ENCODE data around the gene POU2AF1. TPM values are rescaled to one million over a fixed set of nuclear protein-coding genes. Genes with fewer than 3 reads are reported as not detected.
A peak's percentile ranks its signal among the peaks of the same experiment; 100 is the strongest.

The POU2AF1 gene, protein sequence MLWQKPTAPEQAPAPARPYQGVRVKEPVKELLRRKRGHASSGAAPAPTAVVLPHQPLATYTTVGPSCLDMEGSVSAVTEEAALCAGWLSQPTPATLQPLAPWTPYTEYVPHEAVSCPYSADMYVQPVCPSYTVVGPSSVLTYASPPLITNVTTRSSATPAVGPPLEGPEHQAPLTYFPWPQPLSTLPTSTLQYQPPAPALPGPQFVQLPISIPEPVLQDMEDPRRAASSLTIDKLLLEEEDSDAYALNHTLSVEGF
- total RNA-seq, result 0.62 TPM
- long read RNA-seq, partial matches to known transcripts, result 0 of 1 reads
- long read RNA-seq, other reads (novel, unspliced or antisense), result 1 of 1 reads

DNA sequence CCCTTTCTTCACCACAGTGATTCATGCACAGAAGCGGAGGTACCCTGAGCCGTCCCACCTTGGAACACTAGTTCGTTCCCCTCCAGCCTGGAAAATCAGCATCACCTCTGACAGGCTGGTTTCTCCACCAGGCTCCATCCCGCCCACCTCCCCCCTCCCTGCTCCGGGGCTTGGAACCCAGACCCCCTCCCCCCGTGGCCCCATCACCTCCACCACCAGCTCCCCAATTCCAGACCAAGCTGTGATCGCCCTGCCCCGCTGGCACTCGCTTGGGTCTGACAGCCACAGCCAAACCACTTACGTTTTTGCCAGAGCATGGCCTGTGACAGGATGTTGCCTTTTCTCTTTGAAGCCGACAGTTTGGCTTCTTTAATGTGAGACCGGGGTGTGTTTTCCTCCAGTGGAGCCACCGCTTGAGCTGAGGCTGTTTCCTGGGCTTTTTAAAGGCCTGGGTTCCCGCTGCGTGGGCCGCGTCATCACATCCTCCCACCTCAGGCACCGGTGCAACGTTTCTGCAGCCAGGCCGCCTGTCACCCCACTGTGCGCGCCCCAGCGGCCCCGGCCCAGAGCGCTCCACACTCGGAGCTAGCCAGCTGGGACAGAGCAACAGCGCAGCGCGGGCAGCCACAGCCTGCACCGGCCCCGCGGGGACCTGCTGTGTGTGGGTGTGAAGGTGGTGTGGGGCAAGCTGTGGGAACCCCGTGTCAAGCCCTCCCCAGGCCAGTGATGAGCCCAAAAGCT is at the start of gene POU2AF1:
Gene POU2AF1 (minus strand): TSS at position 415 of the 741 bp plus-strand sequence. CDS start 98 bp downstream, at position 317.
- DNase-seq, result no peak
- peak; percentile 55 for ATAC-seq
- intact Hi-C loops (cut with micrococcal nuclease), result no loop called here

DNA sequence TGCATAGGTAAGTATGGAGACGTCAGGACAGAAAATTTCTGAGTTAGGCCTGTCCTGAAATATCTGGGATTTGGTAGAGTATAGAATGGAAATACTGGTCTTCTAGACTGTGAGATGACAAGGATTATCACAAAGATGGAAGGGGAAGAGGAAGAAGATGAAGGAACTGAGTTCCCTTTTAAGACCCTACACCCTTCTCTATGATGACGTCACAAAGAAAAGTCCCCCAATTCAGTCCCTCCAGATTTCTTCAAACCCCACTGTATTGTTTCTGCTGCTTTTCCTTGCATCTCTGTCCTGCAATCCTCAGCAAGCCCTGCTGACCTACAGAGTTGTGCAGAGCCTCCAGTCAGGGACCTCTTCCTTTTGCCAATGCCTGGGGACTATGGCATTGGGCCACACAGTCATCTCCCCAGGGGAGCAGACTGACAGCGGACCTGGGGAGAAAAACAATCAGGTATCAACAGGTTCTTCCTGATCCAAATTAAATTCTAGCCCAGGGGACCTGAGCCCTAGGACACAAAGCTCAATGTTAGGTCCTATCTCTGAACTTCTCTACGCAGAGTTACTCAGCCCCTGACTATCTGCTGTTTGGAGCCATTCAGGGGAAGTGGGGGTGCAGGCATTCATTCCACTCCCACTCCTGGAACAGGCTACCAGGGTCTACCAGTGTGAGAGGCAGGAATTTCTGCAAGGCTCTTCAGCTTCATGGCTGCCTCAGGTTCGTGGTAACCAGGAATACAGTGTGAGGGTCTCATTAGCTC is 49.2 kb upstream of the POU2AF1 start:
- no peak for ATAC-seq
- DNase-seq, result no peak

DNA sequence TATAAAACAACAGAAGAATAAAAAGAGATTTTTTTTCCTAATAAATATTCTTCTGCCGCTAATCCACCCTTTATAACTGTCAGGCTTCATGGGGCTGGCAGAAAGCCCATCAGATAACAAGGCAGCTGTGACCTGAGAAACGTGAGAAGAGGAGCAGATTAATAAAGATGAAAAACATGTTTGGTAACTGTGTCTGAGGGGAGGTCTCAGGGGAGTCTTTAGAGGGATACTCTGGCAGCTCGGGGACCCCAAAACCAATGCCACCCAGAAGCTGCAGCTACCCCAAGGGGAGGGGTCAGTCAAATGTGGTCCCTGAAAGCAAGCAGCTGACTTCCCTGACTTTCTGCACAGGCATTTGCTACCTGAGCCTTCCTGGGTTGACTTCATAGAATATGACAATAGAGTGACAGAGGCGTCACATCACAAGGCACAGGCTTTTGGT is 48.4 kb upstream of the POU2AF1 start:
- intact Hi-C loops (cut with micrococcal nuclease), result no loop called here
- DNase-seq, result no peak
- no peak for ATAC-seq

More for the DNA sequence above, 49.2 kb upstream of the POU2AF1 start:
- intact Hi-C loops (cut with micrococcal nuclease), result no loop called here

DNA sequence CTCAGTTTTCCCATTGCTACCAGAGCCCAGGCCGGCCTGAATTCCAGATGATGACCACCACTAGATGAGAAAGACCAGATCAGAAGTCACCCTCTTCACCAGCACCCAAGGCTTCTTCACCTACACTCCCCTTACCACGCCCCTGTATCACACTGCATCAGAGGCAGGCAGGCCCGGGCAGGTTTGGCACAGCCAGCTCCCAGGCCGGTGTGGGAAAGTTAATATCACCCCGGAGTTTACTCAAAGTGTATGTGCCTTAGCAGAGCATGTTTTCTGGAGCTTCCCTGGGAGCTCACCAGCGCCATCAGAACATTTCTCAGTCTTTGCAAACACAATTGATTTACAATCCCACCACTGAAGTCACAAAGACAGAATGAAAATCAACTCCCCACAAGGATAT is 47.5 kb upstream of the POU2AF1 start:
- ATAC-seq (no peak), DNase-seq (no peak)
- intact Hi-C loops (cut with micrococcal nuclease), result no loop called here

DNA sequence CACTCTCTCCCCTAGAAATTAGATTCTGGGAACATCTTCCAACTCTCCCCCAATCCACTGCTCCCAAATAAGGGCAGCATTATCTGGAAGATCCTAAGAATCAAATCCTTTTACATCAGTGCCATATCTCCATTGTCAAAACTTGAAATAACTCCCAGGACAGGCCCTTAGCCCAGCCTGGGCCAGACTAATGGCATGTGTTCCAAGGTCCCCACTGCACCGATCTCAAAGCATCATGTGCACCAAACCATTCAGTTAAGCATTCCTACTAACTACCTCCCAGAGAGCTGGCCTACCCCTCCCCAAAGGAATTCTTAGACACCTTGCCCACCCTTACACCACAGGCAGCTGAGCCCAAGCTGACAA is 44.2 kb upstream of the POU2AF1 start:
- DNase-seq (no peak), ATAC-seq (no peak)
- intact Hi-C loops (cut with micrococcal nuclease), result loop anchor here (5.0 kb wide), 1 partner anchor 141 kb away; no protein-coding TSS in a partner anchor

DNA sequence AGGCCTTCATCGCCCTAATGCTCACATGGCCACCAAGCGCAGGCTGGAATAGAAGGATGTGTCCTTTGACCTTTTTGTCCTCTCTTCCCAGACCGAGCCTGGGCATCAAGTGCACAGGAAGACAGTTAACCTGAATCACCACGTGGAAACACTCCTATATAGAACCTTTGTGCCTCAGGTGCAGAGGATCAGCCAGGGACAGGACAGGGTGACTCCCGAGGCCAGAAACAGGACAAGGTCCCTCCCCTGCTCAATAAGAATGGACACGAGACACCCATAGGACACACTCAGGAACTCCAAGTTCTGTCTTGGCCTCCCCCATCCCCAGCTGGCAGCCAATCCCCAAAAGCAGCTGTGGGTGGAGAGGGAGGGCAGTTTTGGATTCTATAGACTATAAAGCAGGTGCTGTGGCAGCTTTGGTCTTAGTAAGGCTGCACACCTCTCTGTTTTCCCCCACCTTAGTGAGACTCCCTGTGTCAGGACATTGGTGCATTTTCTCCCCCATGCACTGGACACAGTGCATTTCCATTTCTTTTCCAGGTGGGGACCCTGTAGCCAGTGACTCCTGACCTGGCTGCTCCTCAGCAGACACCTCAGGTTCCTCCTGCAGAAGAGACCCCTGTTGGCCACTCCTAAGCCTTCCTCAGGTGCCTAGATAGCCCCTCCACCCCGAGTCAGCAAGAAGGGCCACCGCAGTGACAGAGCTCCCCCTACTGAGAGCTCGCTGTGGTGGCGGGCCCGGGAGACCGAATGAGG is 43.6 kb upstream of the POU2AF1 start:
- peak; percentile 72 for DNase-seq
- peak; percentile 85 for ATAC-seq
- intact Hi-C loops (cut with micrococcal nuclease), result loop anchor here (5.0 kb wide), 1 partner anchor 140 kb away; no protein-coding TSS in a partner anchor

DNA sequence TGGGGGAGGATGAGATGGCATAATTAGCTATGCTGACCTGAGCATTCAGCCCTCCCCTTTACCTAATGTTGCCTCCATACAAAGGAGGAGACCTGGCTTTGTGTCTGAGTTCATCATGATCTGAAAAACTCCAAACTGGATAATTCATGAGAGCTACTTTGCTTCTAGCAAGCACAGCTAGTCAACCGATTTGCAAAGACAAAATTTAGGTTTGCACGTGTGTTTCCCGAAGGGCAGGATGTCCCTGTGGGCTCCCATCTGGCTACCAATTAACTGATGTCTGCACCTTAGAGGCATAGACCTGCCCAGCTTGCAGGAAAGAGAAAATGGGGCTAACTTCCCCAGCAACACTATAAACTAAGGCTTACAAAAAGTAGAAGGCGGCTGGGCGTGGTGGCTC is 42.2 kb upstream of the POU2AF1 start:
- intact Hi-C loops (cut with micrococcal nuclease), result loop anchor here (5.0 kb wide), 1 partner anchor 139 kb away; no protein-coding TSS in a partner anchor
- DNase-seq, result no peak
- no peak for ATAC-seq

DNA sequence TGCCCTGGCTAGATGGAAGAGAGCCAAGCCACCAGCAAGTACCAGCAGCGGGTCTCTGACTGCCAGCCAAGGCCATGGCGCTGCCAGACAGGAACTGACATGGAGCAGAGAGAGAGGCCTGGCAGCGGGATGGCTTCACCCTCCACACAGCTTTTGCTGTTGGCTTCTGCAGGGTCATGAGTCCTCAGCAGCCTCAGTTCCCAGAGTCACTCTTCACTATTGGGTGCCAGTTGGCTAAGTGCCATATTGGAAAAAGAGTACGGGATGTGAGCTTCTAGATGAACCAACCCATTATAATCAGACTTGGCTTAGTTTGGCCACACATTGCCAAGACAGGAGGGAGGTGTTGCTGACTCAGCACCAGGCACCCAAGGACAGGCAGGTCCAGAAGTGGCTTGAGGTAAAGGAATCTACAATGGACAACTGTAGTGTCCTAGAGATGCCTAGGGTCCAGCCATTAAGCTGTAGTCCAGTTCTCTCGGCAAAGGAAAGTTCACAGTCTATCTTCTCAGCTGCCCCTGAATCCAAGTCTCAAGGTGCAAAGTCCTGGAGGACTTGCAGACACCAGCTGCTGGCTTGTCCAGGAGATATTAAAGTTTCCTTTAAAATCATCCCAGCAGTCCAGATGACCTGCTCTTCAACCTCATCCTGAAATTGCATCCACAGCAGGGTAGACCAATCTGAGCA is 40.7 kb upstream of the POU2AF1 start:
- intact Hi-C loops (cut with micrococcal nuclease), result loop anchor here (5.0 kb wide), 1 partner anchor 137 kb away; no protein-coding TSS in a partner anchor
- DNase-seq, result peak; percentile 31
- no peak for ATAC-seq

DNA sequence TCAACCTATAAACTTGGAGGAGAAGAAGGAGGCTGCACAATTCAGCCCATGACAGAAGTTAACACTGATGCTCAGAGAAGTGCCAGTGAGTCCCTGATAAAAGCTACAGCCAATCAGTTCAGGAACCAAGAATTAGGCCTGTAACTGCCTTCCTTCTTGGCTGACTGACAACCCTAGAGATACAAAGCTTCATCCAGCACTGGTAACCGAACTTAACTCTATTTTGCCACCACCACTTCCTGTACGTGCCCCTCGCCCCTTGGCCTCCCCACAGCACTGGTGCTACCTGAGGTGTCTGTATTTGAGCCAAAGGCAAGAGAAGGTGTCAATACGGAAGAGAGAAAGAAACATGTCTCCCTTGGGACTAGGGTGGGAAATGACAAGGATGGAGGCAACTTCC is 40.1 kb upstream of the POU2AF1 start:
- DNase-seq, result no peak
- no peak for ATAC-seq
- intact Hi-C loops (cut with micrococcal nuclease), result no loop called here

DNA sequence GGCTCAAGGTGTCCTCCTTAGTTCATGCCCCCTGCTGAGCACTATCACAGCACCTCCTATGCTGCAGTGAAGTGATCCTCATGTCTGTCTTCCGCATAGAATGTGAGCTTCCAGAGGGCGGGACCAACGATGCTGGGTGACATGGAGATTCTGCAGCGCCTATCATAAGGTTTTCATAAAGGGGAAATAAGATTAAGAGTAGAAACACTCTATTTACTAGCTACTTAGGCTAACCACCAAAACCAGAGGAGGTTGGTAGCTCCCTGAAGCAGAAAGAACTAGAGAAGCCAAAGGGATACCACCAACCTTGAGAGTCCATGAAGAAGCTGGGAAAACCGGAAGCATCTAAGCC is 39.3 kb upstream of the POU2AF1 start:
- intact Hi-C loops (cut with micrococcal nuclease), result no loop called here
- ATAC-seq, result no peak
- no peak for DNase-seq

DNA sequence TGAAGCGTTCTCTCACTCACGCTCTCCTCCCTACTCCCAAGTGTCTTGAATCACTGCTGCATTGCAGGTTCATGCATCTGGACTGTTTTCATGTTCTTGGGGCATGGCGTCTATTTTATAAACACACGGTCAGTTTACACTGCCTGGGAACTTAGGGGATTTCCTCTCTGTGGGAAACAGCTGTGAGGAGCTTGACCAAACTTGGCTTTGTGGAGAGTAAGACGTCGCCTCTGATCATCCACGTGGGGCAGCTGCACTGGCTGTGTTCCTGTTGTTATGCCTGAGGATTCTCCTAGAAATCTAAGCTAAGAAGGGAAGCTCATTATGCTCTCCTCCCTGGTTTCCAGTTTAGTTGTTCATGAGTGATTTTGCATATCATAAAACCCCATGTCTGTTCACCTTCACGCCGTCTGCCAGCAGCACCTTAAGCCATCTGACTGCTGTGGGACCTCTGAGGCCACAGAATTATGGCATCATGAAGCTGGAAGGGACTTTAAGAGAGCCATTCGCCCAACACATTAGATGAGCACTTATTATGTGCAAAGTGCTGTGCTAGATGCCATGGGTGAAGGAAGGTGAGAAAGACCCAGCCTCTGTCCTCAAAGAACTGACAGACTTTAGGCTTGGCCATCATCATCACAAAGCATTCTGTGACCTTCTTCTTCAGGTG is 38.8 kb upstream of the POU2AF1 start:
- intact Hi-C loops (cut with micrococcal nuclease), result no loop called here
- ATAC-seq, result peak; percentile 92
- peak; percentile 62 for DNase-seq

DNA sequence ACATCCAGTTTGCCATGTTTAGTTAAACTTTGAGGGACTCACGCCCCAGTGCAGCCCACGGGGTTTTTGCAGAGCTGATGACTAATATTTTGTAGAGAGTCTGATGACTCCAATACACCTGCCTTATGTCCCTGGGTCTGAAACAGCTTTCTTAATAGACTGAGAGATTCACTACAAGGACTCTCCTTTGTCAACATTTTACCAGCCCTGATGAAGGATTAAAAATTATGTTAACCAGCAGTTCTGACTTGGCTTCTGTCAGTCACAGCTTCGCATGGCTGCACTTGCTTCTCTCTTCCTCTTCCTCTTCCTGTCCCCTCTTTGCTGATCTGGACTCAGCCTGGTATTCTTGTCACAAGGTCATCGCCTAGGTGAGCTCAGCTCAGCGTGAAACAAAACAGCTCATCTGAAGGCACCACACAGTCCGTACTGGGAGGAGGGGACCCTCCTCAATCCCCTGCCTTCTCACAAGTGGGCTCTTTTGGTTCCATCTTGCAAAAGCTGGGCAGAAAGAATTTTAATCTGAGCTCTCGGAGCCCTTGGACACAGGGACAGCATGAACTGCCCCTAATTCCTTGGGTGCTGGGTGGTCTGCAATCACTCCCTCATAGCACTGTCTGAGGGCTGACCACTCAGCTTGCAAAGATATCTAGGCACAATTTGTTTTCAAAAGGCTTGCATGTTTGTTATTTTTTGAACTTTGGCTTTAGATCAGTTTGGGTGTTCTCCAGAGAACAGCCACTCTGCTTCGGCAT is 38.1 kb upstream of the POU2AF1 start:
- DNase-seq (no peak), ATAC-seq (peak; percentile 18)
- intact Hi-C loops (cut with micrococcal nuclease), result no loop called here

DNA sequence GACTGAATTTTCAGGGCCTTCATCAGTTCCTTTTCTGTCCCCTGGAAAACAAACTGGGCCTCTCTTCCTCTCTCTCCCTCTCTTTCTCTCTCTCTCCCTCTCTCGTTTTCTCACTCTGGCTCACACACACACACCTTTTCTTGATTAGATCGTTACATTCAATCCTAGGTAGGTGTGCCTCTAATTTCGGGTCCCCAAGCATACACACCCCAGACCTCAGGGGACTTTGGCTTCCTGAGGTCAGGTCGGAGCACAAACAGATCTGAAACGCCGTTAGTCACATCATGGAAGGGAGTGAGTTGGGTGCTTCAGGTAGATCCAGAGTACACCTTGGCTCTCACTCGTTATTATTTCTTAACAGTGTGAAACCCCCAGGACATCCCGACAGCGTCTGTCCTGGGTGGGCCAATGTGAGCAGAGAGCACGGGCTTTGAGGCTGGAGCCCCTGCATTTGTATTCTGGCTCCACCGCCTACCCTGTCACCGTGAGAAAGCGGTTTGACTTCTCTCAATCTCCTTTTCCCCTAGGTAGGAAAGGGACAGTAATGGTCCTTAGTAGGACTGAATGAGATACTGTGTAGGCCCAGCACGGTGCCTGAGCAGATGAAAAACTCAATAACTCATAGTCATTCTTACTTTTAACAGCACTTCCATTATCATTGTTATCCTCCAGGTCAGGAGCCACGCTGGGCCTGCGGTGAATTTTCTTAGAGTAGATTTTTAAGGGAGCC is 37.3 kb upstream of the POU2AF1 start:
- no peak for DNase-seq
- intact Hi-C loops (cut with micrococcal nuclease), result no loop called here
- no peak for ATAC-seq

DNA sequence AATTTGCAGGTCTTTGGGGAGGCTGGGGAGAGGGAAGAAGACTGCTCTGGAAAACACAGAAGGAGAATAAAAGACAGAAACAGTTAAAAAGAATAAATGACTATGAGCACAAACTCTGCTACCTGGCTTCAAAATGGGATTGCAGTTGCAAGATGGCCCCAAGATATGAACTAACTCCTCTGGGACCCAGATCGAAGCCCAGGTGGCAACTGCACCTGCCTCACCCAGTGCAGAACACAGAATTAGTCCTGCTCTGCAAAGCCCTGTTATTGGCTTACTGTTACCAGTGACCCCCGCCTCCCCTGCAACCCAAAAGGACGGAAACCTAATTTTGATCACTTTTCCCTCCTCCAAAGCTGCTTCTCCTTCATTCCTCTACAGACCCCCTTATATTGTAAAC is 35.9 kb upstream of the POU2AF1 start:
- ATAC-seq (no peak), DNase-seq (no peak)
- intact Hi-C loops (cut with micrococcal nuclease), result no loop called here

DNA sequence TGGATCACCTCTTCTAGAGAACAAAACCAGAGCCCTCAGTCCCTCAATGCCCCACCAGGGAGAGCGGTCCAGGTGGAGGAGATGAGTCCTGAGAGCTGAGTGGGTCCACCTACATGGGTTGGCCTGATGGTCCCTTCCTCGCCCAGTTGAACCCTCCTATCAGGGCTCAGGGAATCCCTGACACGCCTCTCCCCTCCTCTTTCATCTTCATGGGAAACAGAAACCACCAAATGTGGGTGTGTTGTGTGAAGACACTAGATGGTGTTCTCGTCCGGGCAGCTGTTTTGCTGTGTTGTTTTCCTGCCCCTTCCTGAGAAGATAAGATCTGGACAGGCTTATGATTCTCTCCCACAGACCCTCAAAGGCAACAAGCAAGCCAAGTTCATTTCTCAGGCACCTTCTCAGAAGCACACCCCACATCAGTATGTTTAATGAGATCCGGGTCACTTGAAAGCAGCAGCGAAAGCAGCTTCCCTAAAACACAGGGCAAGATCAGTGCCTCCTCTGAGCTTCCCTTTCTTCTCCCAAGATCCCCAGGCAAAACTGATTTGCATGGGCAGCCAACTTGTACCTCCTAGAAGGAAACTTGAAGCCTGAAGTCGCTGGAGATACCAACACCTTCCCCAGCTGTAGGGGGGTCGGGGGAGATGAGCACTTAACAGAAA is 35.3 kb upstream of the POU2AF1 start:
- intact Hi-C loops (cut with micrococcal nuclease), result no loop called here
- no peak for DNase-seq
- ATAC-seq, result no peak

DNA sequence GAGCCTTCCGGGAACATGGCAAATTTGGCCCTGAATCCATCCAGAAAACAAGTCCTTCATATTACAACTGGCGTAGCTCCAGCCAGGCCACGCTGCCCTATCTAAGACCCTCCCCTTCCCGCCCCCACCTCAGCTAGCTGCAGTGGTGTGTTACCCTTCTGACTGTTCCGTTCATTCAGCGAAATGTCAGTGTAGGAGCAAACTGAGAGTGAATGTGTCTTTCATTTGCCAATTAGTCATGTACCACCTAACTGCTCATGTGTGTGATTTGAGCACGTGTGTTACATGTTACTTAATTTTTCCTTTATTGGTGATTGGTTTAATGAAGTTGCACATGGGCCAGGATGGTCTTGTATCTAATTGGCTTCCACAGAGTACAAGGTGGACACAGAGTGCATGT is 34.8 kb upstream of the POU2AF1 start:
- intact Hi-C loops (cut with micrococcal nuclease), result no loop called here
- ATAC-seq, result no peak
- DNase-seq, result no peak

Data from left ventricle myocardium superior (tissue), 1 donor.